Tibial nerve (tissue), 3 donors: ENCODE data around the gene FBLN2.

Experiments used
- POLR2A ChIP-seq, 2 donors: fragments of 450-650 bp; IDR thresholded peaks; one replicate each; pipeline ENCODE4 v1.6.1; 2017; ENCODE audit warnings: antibody characterized with exemption in 2 of 2, mild to moderate bottlenecking in 2 of 2, moderate library complexity in 2 of 2
- TF ChIP-seq, protein P1 (sequence below), 5 experiments: fragments of 200-600 bp in 3 of 5; fragments of 450-650 bp in 2 of 5; sonication (generic) in 3 of 5; IDR thresholded peaks; one replicate each; pipeline ENCODE4 v1.5.1; 2016 to 2019; ENCODE audit warnings: antibody characterized with exemption in 5 of 5, mild to moderate bottlenecking in 3 of 5, moderate library complexity in 2 of 5

DNA sequence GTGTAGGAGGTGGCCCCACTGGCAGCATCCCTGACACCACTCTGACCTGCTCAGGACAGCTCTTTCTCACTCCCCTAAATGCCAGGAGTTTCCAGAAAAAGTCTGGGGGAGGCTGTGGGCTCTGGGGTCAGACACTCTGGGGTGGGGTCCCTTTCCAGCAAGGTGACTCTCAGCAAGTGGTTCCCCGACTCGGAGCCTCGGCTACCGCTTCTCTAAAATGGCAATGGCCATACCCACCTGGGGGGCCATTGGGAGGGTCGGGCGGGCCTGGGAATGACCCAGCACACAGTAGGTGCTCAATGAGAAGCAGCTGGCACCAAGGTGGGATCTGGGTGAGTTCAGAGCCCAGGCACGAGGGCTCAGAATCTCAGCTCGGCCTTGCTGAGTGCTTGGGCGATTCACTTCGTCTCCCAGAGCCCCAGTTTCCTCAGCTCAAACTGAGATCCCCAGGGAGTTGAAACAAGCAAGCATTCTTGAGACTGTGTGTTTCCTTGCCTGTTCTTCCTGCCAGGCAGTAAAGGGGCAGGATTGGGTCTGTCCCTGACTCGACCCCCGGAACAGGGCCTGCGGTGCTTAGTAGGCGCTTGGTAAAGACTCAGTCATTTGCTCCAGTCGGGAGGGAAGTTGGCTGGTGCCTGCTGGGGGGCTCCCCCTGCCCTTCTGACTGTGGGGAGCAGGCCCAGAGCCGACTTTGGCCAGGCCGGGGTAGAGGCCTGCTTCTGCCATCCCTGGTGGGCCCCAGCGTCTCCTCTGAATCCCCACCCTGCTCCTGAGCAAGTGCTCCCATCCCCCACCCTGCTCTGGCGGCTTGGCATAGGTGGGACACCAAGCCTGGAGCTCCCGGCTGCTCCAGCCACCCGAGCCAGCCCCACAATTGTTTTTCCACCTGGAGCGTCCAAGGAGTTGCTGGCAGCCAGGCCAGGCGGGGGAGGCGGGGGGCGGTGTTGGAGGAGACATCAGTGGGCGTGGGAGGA, 32.9 kb upstream of the FBLN2 start:
- TF ChIP-seq, protein P1, sequence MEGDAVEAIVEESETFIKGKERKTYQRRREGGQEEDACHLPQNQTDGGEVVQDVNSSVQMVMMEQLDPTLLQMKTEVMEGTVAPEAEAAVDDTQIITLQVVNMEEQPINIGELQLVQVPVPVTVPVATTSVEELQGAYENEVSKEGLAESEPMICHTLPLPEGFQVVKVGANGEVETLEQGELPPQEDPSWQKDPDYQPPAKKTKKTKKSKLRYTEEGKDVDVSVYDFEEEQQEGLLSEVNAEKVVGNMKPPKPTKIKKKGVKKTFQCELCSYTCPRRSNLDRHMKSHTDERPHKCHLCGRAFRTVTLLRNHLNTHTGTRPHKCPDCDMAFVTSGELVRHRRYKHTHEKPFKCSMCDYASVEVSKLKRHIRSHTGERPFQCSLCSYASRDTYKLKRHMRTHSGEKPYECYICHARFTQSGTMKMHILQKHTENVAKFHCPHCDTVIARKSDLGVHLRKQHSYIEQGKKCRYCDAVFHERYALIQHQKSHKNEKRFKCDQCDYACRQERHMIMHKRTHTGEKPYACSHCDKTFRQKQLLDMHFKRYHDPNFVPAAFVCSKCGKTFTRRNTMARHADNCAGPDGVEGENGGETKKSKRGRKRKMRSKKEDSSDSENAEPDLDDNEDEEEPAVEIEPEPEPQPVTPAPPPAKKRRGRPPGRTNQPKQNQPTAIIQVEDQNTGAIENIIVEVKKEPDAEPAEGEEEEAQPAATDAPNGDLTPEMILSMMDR (IDR thresholded peaks at IDR 0.05): no peak
- no peak for TF ChIP-seq POLR2A (IDR thresholded peaks at IDR 0.05)
